Body of pancreas (tissue), 4 donors: ENCODE measurements around the gene WDR17.

Source experiments
- POLR2A ChIP-seq, 3 donors: fragments of 450-650 bp; IDR thresholded peaks; one replicate each; pipeline ENCODE4 v1.6.1; 2016; ENCODE audit warnings: antibody characterized with exemption in 3 of 3, mild to moderate bottlenecking in 2 of 3
- TF ChIP-seq, protein P1 (sequence below), 7 experiments: fragments of 450-650 bp in 4 of 7; fragments of 200-600 bp in 3 of 7; sonication (generic) in 3 of 7; IDR thresholded peaks; one replicate each; pipeline ENCODE4 v1.5.1; 2016 to 2019; ENCODE audit warnings: antibody characterized with exemption in 7 of 7

- TF ChIP-seq, protein P1, sequence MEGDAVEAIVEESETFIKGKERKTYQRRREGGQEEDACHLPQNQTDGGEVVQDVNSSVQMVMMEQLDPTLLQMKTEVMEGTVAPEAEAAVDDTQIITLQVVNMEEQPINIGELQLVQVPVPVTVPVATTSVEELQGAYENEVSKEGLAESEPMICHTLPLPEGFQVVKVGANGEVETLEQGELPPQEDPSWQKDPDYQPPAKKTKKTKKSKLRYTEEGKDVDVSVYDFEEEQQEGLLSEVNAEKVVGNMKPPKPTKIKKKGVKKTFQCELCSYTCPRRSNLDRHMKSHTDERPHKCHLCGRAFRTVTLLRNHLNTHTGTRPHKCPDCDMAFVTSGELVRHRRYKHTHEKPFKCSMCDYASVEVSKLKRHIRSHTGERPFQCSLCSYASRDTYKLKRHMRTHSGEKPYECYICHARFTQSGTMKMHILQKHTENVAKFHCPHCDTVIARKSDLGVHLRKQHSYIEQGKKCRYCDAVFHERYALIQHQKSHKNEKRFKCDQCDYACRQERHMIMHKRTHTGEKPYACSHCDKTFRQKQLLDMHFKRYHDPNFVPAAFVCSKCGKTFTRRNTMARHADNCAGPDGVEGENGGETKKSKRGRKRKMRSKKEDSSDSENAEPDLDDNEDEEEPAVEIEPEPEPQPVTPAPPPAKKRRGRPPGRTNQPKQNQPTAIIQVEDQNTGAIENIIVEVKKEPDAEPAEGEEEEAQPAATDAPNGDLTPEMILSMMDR (IDR thresholded peaks at IDR 0.05) = no peak
- TF ChIP-seq POLR2A (IDR thresholded peaks at IDR 0.05) = no peak
Observed at GRCh38 chr4:176210101-176210500, 144.5 kb downstream of the WDR17 start.
